Measurements from ENCODE around the gene FMNL2. TPM values are rescaled to one million over a fixed set of nuclear protein-coding genes. Genes with fewer than 3 reads are reported as not detected.

Gene FMNL2
- total RNA-seq, 1 experiment from 2014 or later = 46.5 TPM

DNA sequence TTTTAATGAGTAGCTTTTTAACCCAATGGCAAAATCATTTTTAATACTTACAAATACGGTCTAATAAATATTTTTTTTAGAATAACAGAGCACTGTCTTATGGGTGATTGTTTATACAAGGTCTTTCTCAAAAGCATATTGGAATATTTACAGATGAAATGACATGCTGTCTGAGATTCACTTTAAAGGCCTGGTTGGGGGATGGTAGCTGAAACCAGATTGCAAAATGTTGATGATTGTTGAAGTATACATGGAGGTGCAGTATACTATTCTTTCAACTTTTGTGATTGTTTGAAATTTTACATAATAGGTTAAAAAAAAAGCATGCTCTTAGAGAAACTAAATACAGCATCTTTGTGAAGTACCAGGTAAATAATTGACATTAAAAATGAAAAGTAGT lies 111.2 kb downstream of the FMNL2 start:
- no peak for DNase-seq
- Mint-ChIP-seq H3K4me3 (ENCODE audit: low read depth, unreplicated experiment) (no peak overlapping the region), H3K9me3 (ENCODE audit: low read depth, unreplicated experiment) (peaks cover 2% of the 10 kb centered on the region), H3K4me1 (ENCODE audit: low read depth, unreplicated experiment) (peaks cover 28% of the 10 kb centered on the region), H3K27ac (ENCODE audit: unreplicated experiment) (no peak overlapping the region), H3K27me3 (ENCODE audit: unreplicated experiment) (no peaks in the 10 kb centered on the region), H3K36me3 (ENCODE audit: insufficient read depth, unreplicated experiment) (no peaks in the 10 kb centered on the region)
- BruUV-seq (replicated peaks) = no TSS peak
- no peak for TF ChIP-seq CTCF (IDR thresholded peaks at IDR 0.05; ENCODE audit: unreplicated experiment)
- intact Hi-C loops (cut with micrococcal nuclease; ENCODE audit: unreplicated experiment) = no loop called here
- CTCF ChIA-PET = interaction anchor here (0.7 to 1.5 kb wide), 4 partner anchors 9 to 40 kb away, joined by 3 to 9 read pairs (median 5); no protein-coding TSS in a partner anchor

DNA sequence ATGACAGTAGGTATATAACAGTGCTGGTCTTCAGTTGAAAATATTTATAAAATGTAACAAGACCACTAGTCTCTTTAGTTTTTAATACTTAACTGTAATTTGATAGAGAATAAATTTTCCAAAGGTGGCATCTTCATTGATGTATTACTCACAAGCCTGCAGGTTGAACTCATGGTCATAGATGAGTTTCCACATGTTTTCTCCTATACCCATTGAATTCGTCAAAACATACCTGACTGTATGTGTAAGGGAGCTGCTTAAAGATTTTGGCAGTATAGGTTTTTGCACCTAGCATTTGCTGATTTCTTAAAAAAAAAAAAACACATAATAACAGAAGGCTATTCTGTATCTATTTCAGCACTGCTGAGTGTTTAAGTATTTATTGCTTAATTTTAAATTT lies 112.9 kb downstream of the FMNL2 start:
- no peak for TF ChIP-seq CTCF (IDR thresholded peaks at IDR 0.05; ENCODE audit: unreplicated experiment)
- Mint-ChIP-seq H3K9me3 (ENCODE audit: low read depth, unreplicated experiment) (peaks cover 2% of the 10 kb centered on the region), H3K4me1 (ENCODE audit: low read depth, unreplicated experiment) (peaks cover 24% of the 10 kb centered on the region), H3K36me3 (ENCODE audit: insufficient read depth, unreplicated experiment) (no peaks in the 10 kb centered on the region), H3K4me3 (ENCODE audit: low read depth, unreplicated experiment) (no peak overlapping the region), H3K27ac (ENCODE audit: unreplicated experiment) (no peak overlapping the region), H3K27me3 (ENCODE audit: unreplicated experiment) (no peaks in the 10 kb centered on the region)
- BruUV-seq (replicated peaks) = no TSS peak
- intact Hi-C loops (cut with micrococcal nuclease; ENCODE audit: unreplicated experiment) = no loop called here
- CTCF ChIA-PET = no interaction called here
- DNase-seq = no peak

- BruUV-seq (replicated peaks) = no TSS peak
- no peak overlapping the region for H3K27ac Mint-ChIP-seq (ENCODE audit: unreplicated experiment)
Observed at GRCh38 chr2:152448606-152449005, 113.6 kb downstream of the FMNL2 start.

DNA sequence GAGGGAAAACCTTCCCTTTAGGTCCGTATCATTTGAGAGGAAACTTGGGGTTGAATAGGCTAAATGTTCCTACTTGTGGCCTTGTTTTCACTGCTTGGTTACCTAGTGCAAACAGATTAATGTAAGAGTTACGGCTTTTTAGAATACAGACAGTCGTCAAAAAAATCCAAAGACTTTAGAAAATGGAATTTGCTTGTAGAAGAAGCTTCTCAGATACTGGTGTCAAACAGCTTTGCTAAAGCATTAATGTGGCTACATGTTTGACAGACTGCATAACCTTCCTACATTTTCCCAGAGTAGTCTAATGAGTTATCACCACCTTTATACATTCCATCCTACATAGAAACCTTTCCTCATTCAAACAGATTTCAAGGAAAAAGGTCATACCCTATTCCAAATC lies 114.6 kb downstream of the FMNL2 start:
- Mint-ChIP-seq H3K36me3 (ENCODE audit: insufficient read depth, unreplicated experiment) (no peaks in the 10 kb centered on the region), H3K27ac (ENCODE audit: unreplicated experiment) (no peak overlapping the region), H3K4me1 (ENCODE audit: low read depth, unreplicated experiment) (peaks cover 10% of the 10 kb centered on the region), H3K27me3 (ENCODE audit: unreplicated experiment) (no peaks in the 10 kb centered on the region), H3K9me3 (ENCODE audit: low read depth, unreplicated experiment) (no peaks in the 10 kb centered on the region), H3K4me3 (ENCODE audit: low read depth, unreplicated experiment) (no peak overlapping the region)
- intact Hi-C loops (cut with micrococcal nuclease; ENCODE audit: unreplicated experiment) = no loop called here
- CTCF ChIA-PET = no interaction called here
- DNase-seq = no peak
- TF ChIP-seq CTCF (IDR thresholded peaks at IDR 0.05; ENCODE audit: unreplicated experiment) = no peak
- no TSS peak for BruUV-seq (replicated peaks)

More at GRCh38 chr2:152448606-152449005, 113.6 kb downstream of the FMNL2 start:
- no peak for DNase-seq
- TF ChIP-seq CTCF (IDR thresholded peaks at IDR 0.05; ENCODE audit: unreplicated experiment) = no peak
- intact Hi-C loops (cut with micrococcal nuclease; ENCODE audit: unreplicated experiment) = no loop called here
- Mint-ChIP-seq H3K27me3 (ENCODE audit: unreplicated experiment) (no peaks in the 10 kb centered on the region), H3K9me3 (ENCODE audit: low read depth, unreplicated experiment) (no peaks in the 10 kb centered on the region), H3K4me3 (ENCODE audit: low read depth, unreplicated experiment) (no peak overlapping the region), H3K4me1 (ENCODE audit: low read depth, unreplicated experiment) (peaks cover 17% of the 10 kb centered on the region), H3K36me3 (ENCODE audit: insufficient read depth, unreplicated experiment) (no peaks in the 10 kb centered on the region)
- CTCF ChIA-PET = no interaction called here

Data from Calu3 (cell line).